Measurements from ENCODE around the gene SLC35G1.

Gene SLC35G1

GRCh38 chr10:93852476-93853095, 41.2 kb upstream of the SLC35G1 start:
- no peak for DNase-seq (ENCODE audit: low read depth, low spot score)
- POLR2A ChIA-PET: no interaction called here
- H3K4me3 ChIP-seq (ENCODE audit: low read depth, low read length): no peak overlapping the region
- CTCF ChIA-PET: no interaction called here
- TF ChIP-seq CTCF (IDR thresholded peaks at IDR 0.05; ENCODE audit: insufficient read depth, low read length, missing control alignments): no peak

- DNase-seq (ENCODE audit: low read depth, low spot score): no peak
- POLR2A ChIA-PET: no interaction called here
- no peak overlapping the region for H3K4me3 ChIP-seq (ENCODE audit: low read depth, low read length)
- no peak for TF ChIP-seq CTCF (IDR thresholded peaks at IDR 0.05; ENCODE audit: insufficient read depth, low read length, missing control alignments)
- CTCF ChIA-PET: interaction anchor here (1.2 to 1.3 kb wide), 2 partner anchors 62 to 300 kb away, joined by 3 to 4 read pairs; no protein-coding TSS in a partner anchor
Observed at GRCh38 chr10:93854975-93855374, 38.8 kb upstream of the SLC35G1 start.

- ChIA-PET POLR2A (no interaction called here), CTCF (interaction anchor here (1.2 to 6.7 kb wide), 4 partner anchors 13 to 301 kb away, joined by 3 to 38 read pairs (median 19); no protein-coding TSS in a partner anchor)
- DNase-seq (ENCODE audit: low read depth, low spot score): no peak
- no peak overlapping the region for H3K4me3 ChIP-seq (ENCODE audit: low read depth, low read length)
- no peak for TF ChIP-seq CTCF (IDR thresholded peaks at IDR 0.05; ENCODE audit: insufficient read depth, low read length, missing control alignments)
Observed at GRCh38 chr10:93856349-93857145, 37.2 kb upstream of the SLC35G1 start.

- ChIA-PET CTCF (interaction anchor here (0.7 to 6.7 kb wide), 22 partner anchors 9 to 348 kb away, joined by 3 to 38 read pairs (median 6); partner anchors contain the start of gene FRA10AC1), POLR2A (no interaction called here)
- H3K4me3 ChIP-seq (ENCODE audit: low read depth, low read length): no peak overlapping the region
- no peak for TF ChIP-seq CTCF (IDR thresholded peaks at IDR 0.05; ENCODE audit: insufficient read depth, low read length, missing control alignments)
- DNase-seq (ENCODE audit: low read depth, low spot score): no peak
Observed at GRCh38 chr10:93859049-93859655, 34.6 kb upstream of the SLC35G1 start.

GRCh38 chr10:93861825-93862224, 32.0 kb upstream of the SLC35G1 start:
- ChIA-PET POLR2A (no interaction called here), CTCF (interaction anchor here (5.8 to 6.7 kb wide), 2 partner anchors 42 to 307 kb away, joined by 35 to 38 read pairs; no protein-coding TSS in a partner anchor)
- TF ChIP-seq CTCF (IDR thresholded peaks at IDR 0.05; ENCODE audit: insufficient read depth, low read length, missing control alignments): no peak
- no peak for DNase-seq (ENCODE audit: low read depth, low spot score)
- H3K4me3 ChIP-seq (ENCODE audit: low read depth, low read length): no peak overlapping the region

Data from AG04449 (cell line).